ENCODE results near the gene PPP6R3.
"Not testable (repeated sequence)": the region's sequence is repeated elsewhere in the genome, so short reads cannot be mapped to it uniquely, and the experiment has no call there.

The PPP6R3 gene

DNA sequence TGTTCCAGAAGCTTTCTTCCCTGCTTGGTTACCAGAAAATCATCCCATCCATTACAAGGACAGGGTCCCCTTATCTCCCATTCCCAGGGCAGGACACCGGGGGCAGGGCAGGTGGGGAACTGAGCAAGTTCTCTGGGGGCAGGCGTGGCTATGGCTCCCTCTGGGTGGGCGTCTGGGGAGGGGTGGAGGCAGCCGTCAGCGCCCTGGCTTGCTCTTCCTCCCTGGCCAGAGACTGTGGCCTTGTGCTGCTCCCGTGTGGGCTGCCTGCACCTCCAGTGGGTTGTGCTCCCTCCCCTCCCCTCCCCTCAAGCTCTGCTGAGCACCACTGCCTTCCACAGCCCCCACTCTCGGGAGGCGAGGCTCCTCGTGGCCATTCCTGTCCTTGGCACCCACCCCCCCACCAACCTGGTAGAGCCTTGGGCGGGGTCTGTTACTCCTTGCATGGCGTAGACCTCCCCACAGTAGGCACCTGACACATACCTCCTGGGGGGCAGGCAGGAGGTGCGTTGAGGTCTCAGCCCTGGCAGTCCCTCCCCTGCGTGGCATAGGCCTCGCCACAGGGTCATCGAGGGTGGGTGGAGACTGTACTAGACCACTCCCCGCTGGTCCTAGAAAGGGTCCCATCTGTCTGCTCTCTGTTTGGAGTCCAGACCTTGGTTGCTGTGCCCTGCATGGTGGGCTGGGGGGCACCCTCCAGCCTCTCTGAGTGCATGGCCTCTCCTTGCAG, 24.2 kb upstream of the PPP6R3 start:
- DNase-seq, result no peak

DNA sequence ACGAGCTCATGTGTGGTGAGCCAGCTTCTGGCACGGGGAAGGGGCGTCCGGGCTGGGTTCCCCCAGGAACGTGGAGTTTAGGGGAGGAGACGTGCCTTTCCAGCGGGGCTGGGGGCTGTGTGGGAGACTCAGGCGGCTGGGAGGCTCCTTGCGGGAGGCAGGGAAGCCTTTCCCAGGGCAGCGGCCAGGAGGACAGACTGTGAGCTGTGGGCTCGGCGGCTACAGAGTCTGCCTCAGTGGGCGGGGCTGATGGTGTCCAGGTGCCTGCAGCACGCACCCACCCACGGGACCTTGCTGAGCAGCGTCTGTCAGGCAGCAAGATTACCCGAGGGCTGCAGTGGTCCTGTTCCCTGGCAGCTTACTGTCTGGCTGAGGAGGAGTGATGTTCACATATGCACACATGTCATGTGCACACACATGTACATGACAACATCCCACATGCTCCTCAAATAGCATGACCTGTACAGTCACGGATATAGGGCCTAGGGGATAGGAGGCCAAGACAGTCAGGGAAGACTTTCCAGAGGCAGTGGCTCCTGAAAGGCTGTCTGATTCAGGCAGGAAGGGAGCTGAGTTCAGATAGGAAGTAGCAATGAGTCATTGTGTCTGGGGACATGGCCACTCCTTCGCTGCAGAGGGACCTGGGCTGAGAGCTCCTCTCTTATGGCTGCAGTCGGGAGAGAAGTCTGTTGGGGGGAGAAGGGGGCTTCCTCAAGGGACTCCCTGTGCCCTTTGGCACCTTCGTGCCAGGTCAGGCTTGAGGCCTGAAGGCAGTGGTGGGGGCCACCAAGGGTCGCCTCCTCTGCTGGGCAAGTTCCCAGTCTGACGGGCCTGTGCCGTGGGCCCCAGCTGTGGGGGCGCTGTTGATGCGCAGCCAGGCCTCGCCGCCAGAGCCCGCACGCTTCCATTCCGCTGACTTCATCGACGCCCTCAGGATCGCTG, 23.3 kb upstream of the PPP6R3 start:
- DNase-seq, result no peak

DNA sequence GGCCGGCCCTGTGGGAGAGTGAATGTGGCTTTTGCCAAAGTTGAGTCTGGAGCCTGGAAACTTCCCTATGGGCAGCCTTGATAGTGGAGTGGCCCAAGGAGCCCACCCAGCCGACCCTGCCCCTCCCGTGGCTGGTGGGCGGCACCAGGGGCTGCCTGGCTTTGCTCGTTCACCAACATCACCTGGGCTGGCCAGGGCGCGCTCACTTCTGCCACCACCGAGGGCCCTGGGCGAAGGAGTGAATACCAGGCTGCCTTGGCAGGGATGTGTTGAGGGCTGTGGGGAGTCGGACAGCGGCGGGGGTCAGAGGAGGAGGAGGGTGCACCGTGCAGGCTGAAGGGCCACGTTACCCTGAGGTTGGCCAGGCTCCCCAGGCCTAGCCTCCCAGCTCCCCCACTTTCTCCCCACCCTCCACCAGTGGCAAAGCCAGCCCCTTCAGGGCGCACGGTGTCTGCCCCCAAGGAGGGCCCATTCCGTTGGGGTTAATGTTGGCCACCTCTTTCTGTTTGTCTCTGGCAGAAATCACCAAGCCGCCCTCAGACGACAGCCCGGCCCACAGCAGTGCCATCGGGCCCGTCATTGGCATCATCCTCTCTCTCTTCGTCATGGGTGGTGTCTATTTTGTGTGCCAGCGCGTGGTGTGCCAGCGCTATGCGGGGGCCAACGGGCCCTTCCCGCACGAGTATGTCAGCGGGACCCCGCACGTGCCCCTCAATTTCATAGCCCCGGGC, 22.5 kb upstream of the PPP6R3 start:
- DNase-seq, result no peak

DNA sequence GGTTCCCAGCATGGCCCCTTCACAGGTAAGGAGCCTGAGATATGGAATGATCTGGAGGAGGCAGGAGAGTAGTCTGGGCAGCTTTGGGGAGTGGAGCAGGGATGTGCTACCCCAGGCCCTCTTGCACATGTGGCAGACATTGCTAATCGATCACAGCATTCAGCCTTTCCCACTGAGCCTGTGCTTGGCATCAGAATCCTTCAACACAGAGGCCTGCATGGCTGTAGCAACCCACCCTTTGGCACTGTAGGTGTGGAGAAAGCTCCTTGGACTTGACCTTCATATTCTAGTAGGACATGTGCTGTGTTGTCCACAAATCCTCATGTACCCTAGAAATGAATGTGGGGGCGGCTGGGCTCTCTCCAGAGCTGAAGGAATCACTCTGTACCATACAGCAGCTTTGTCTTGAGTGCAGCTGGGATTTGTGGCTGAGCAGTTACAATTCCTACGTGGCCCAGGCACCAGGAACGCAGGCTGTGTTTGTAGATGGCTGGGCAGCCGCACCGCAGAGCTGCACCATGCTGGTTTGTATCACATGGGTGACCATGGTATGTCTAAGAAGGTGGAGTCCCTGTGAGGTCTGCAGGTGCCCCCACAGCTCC, 21.8 kb upstream of the PPP6R3 start:
- DNase-seq, result no peak

DNA sequence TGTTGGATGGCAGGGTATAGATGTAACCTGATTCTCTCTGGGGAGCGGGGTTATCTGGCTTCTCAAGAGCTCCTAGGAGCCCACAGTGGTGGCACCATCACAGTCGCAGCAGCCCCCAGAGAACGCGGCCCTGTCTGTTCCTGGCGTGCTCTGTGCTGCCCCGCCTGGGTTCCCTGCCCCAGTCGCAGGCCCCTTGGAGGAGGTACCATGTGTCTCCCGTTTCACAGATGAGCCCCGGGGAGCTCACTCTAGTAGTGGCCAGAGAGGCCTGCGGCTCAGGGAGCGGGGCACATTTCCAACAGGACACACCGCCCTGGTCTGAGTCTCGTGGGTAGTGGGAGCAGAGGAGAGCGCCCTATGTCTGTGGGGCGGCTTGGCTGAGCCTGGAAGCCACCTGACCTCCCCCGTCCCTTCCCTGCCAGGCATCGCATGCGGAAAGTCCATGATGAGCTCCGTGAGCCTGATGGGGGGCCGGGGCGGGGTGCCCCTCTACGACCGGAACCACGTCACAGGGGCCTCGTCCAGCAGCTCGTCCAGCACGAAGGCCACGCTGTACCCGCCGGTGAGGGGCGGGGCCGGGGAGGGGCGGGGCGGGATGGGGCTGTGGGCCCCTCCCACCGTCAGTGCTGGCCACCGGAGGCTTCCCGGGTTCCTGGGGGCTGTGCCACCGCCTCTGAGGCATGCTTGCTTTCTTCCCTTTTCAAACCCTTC, 21.0 kb upstream of the PPP6R3 start:
- DNase-seq, result no peak

DNA sequence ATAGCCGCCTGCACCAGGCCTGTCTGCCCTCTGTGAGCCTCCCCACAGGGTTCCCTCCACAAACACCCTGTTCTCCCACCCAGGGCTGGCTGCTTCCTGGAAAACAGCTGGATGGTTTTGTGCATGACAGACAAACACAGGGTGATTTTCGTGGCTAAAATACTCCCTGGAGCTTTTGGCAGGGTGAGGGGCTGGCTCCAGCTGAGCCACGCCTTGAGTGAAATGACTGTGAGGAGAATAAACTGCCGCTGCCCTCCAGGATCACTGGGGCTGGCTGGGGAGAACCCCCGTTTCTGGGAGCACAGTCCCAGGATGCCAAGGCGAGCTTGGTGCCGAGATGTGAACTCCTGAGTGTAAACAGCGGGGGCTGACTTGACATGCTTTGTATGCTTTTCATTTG, 20.3 kb upstream of the PPP6R3 start:
- no peak for DNase-seq

DNA sequence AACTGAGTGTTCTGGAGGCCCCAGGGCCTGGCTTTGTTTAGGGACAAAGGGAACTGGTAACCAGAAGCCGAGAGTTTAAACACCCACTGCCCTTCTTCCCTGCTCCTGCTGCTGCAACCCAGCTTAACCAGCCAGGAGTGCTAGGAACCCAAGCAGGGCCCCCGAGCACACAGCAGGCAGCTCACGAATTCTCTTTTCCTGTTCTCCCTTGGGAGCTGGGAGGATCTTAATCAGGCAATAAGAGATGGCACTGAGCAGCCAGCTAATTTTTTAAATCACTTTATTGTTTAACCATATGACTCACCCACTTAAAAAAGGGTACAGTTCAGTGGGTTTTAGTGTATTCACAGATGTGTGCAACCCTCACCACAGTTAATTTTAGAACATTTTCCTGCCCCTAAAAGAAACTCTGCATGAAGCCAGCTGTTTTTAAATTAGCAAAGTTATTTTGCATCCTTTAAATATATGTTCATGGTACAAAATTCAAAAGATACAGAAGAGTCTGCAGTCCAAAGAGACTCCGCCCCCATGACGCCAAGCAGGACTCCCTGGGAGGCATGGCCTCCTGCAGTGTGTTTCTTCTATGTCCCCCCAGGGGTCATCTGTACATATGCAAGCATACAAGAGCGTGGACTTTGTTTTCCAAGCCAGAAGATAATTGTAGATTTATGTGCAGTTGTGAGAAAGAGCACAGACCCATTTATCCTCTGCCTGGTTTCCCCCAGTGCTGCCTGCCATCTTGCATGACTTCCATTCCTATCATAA, 18.9 kb upstream of the PPP6R3 start:
- no peak for DNase-seq

DNA sequence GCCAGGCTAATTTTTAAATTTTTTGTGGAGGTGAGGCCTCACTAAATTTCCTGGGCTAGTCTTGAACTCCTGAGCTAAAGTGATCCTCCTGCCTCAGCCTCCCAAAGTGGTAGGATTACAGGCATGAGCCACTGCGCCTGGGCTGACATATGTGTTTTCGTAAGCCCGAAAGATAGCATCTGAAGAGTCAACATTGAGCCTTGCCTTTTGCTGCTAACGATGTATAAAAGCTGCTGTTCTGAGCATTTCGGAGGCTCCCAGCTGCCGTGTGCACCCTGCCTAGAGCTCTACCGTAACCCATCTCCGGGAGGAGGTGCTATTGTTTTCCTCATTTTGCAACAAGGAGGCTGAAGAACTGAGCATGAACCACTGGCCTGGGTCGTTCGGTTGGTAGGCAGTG, 18.1 kb upstream of the PPP6R3 start:
- no peak for DNase-seq

DNA sequence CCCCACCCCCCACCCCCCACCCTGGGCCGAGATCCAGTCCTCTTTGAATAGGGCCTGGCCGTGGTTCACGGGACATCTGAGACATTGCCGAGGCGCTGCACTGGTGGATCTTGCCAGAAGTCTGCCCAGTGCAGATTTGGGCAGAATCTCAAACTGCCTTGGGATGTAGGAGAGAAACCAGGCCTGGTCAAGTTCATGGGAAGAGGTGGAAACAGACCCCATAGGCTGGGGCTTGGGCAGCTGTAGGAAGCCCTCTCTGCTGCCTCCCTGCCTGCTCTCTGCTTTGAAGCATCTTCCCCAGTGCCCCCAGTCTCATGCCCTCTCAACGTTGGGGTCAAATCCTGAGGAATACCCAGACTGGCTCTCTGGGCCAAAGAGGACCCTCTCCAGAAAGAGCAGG, 16.0 kb upstream of the PPP6R3 start:
- DNase-seq, result no peak

DNA sequence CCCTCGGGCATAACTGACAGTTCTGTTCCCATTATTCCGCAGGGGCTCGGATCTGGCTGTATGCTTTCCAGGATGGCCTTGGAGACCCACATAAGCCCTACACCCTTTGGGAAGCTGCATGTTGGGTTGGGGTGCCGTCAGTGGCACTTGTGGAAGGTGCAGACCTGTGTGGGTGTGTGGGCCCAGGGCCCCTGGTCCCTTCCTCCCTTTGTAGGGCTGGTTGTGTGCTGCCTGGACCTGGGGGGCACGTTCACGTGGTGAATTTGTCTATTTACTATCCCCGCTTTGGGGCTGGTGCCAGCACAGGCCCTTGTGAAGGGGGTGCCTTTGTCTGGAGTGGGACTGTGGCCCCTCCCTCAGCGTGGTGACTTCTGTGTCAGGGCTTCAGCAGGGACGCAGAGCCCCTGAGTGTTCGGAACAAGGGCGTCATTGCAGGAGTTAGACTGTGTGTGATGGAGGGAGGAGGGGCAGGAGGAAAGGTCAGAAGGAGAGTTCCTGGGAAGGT, 15.0 kb upstream of the PPP6R3 start:
- DNase-seq, result no peak

DNA sequence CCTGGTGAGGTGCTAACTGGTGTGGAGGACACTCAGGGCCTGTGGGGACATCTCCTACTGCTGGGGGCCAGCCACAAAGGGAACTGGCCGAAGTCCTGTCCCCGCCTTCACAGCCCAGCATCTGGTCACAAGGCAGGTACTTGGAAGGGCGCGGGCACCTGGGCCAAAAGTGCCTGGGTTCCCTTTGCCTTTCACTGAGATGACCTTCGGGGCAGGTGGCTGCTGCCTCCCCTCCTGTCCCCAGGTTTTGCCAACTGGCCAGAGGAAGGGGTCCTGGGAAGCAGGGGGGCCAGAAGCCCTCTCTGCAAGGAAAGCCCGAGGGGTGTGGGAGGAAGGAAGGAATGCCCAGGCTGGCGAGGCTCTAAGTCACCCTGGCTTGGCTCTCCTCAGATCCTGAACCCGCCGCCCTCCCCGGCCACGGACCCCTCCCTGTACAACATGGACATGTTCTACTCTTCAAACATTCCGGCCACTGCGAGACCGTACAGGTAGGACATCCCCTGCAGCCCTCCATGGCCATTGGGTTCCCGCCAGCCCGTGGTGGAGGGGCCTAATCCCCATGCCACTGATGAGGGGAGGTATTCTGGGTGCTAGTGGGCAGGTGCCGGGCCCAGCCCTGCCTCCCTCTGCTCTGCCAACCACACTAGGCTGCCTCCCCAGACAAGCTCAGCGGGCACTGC, 14.4 kb upstream of the PPP6R3 start:
- DNase-seq, result no peak

DNA sequence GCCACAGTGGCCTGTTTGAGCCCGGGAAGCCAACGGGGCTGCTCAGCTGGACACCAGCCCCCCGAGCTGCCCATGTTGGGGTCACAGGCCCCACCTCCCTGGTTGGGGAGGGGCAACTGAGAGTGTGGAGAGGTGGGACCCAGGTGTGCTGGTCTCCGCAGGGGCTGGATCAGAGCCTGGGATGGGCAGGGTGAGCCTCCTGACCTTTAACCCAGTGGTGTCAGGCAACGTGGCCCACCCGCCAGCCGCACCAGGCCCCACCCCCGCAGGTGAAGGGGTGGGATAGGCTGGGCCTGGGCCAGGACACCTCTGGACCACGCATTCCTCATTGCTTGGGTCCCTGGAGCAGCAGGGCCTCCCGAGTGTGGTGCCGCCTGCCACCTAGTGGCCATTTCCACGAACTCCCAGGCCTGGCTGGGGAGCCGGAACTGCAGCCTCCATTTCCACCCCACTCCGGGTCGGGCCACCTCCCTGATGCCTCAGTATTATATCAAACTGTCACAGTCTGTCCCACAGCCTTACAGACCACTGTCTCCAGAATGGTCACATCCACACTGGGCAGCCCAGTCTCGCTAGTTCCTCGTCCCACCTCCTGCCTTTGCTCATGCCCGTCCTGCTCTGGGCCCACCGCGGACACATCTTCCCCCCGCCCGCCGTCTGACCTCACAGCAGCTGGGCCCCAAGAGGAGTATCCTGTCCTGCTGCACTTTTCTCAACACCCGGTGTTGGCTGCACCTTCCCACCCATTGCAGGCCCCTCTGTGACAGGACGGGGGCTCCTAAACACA, 13.3 kb upstream of the PPP6R3 start:
- DNase-seq, result peak; percentile 15

DNA sequence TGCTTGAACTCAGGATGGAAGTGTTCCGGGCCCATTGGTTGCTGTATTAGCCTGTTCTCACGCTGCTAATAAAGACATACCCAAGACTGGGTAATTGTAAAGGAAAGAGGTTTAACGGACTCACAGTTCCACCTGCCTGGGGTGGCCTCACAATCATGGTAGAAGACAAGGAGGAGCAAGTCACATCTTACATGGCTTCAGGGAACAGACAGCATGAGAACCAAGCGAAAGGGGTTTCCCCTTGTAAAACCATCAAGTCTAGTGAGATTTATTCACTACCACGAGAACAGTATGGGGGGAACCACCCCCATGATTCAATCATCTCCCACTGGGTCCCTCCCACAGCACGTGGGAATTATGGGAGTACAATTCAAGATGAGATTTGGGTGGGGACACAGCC, 12.6 kb upstream of the PPP6R3 start:
- not testable (repeated sequence) for DNase-seq

DNA sequence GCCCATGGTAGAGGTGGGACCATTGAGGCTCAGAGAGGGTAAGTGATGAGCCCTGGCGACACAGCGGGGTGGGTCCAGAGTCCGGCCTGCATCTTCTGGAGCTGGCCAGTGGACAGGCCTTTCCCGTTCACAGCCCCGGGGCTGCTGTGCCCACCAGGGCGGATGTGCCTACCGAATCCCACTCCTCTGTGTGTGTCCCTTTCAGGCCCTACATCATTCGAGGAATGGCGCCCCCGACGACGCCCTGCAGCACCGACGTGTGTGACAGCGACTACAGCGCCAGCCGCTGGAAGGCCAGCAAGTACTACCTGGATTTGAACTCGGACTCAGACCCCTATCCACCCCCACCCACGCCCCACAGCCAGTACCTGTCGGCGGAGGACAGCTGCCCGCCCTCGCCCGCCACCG, 11.9 kb upstream of the PPP6R3 start:
- DNase-seq, result no peak

DNA sequence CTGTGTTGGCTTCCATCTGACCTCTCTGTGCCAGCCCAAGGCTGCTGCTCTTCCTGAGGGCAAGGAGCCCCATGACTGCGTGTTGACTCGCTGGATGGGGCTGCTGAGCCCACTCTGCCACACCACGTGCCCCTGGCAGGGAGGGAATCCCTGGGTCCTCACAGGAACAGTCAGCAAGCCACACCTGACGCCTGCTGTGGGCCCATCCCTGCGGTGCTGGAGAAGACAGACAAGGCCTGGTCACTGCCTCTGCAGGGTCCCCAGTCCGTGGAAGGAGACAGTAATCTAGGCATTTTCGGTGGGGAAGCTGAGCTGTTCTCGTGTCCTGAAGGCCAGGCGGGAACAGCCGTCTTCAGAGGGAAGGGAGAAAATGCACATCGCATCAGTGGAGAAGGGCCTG, 10.6 kb upstream of the PPP6R3 start:
- no peak for DNase-seq

DNA sequence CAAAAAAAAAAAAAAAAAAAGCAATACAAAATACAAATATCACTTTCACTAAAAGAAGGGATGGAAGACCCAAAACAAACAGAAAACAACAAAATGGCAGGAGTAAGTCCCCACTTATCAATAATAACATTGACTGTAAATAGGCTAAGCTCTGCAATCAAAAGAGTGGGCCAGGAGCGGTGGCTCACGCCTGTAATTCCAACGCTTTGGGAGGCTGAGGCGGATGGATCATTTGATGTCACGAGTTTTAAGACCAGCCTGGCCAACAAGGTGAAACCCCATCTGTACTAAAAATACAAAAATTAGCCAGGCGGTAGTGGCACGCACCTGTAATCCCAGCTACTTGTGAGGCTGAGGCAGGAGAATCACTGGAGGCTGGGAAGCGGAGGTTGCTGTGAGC, 9.8 kb upstream of the PPP6R3 start:
- DNase-seq, result no peak

DNA sequence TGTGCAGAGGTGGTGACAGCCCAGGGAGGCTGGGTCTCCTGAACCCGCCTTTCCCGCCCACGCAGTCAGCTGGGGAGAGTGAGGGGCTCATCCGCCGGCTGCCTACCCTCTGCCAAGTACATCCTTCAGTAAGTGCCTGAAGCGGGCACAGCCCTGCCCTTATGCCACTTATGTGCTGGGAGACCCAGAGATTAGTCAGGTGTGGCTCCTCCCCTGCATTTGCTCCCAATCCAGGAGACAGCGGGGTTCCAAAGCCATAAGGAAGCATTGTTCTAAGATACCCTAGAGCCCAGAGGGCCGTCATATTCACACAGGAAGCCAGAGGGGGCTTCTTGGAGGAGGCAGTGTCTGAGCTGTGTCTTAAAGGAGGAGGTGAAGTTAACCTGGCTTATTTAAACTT, 5.8 kb upstream of the PPP6R3 start:
- DNase-seq, result peak; percentile 12

DNA sequence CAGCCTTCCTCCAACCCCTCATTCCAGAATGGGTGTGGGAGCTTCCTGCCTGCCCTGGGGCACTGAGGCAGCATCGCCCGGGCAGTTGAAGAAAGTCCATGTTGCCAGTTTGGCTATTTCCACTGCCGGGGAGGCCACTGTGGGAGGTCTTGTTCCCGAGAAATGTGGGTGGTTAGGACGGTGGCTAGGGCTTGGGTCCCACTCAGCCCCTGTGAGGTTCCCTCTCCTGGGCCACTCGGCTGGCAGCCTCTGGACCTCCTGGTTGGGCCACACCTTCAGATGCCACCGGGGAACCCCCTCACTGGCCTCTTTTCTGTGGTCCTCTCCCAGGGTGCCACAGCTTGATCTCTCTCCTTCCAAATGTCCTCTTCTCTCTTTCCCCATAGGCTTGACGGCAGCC, 5.1 kb upstream of the PPP6R3 start:
- DNase-seq, result no peak

DNA sequence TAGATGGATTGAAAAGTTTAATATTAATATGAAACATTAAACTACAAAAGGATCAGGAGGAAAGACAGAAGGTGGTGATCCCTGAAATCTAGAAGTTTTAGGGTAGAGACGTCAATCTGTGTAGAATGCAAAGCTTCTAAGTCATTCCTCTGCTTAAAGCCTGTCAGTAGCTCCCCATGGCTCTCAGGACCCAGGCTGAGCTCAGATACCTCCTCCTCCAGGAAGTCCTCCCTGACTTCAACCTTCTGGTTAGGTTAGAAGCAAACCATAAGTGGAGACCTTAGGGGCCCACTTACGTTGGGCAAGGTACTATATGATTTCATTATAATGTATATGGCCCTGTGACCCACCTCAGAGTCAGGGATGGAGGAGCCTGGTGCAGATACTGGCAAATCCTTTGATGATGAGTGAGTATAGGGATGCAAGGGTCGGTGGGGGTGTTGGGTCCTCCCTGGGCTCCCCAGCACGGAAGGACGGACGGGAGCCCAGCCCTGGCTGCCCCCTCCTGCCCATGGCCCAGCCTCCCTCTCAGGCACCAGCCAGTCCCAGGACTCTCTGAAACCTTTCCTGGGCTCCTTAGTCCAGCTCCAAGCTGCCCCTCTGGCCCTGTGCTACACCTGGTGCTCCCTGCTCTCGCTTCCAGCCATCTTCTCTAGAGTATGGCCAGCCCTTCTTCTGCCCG, 3.2 kb upstream of the PPP6R3 start:
- no peak for DNase-seq

DNA sequence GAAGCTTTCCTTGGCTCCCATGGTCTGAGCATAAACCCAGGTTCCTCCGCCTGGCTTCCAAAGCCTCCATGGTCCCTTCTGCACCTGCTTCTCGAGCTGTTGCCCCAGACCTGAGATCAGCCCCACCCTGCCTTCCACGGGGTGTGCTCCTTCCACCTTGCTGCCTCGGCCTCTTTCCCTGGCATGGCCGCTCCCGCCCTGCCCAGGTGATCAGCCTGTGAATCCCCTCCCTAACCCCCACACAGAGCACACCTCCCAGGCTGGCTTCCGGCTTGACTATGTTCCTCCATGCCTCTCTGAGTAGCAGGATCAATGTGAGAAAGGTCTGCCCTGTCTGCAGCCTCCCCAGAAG, 2.7 kb upstream of the PPP6R3 start:
- DNase-seq, result no peak

Data from NCI-H1105 treated with DMSO at 0.1 percent for 48 hours (cell line).